NCI-H1436 treated with DMSO at 0.1 percent for 48 hours (cell line): ENCODE data around the gene WWOX.
"Not testable (repeated sequence)": the region's sequence is repeated elsewhere in the genome, so short reads cannot be mapped to it uniquely, and the experiment has no call there.

Experiments
- DNase-seq: peaks from one replicate; lab custom pipeline; 2025; lab: John Stamatoyannopoulos, UW

WWOX gene

GRCh38 chr16:78577630-78578029 is 478.2 kb downstream of the WWOX start:
- no peak for DNase-seq

- no peak for DNase-seq
Measured at GRCh38 chr16:78579020-78579419, 479.6 kb downstream of the WWOX start.

GRCh38 chr16:78583441-78583840 is 484.0 kb downstream of the WWOX start:
- no peak for DNase-seq

- no peak for DNase-seq
Measured at GRCh38 chr16:78584213-78584860, 484.9 kb downstream of the WWOX start.

- DNase-seq, result no peak
Measured at GRCh38 chr16:78584991-78585390, 485.5 kb downstream of the WWOX start.

- DNase-seq, result no peak
Measured at GRCh38 chr16:78589331-78589730, 489.9 kb downstream of the WWOX start.

GRCh38 chr16:78591682-78592103 is 492.2 kb downstream of the WWOX start:
- DNase-seq, result no peak

GRCh38 chr16:78592111-78592510 is 492.7 kb downstream of the WWOX start:
- DNase-seq, result no peak

- no peak for DNase-seq
Measured at GRCh38 chr16:78593352-78593751, 493.9 kb downstream of the WWOX start.

GRCh38 chr16:78594191-78594590 is 494.7 kb downstream of the WWOX start:
- no peak for DNase-seq

- DNase-seq, result no peak
Measured at GRCh38 chr16:78596348-78596995, 497.0 kb downstream of the WWOX start.

GRCh38 chr16:78596996-78597422 is 497.6 kb downstream of the WWOX start:
- DNase-seq, result no peak

GRCh38 chr16:78597809-78598570 is 498.5 kb downstream of the WWOX start:
- no peak for DNase-seq

- DNase-seq, result no peak
Measured at GRCh38 chr16:78599271-78599670, 499.8 kb downstream of the WWOX start.

- DNase-seq, result not testable (repeated sequence)
Measured at GRCh38 chr16:78604423-78605062, 505.1 kb downstream of the WWOX start.

GRCh38 chr16:78605548-78606101 is 506.2 kb downstream of the WWOX start:
- DNase-seq, result no peak

- DNase-seq, result no peak
Measured at GRCh38 chr16:78606545-78606944, 507.1 kb downstream of the WWOX start.

GRCh38 chr16:78607022-78607421 is 507.6 kb downstream of the WWOX start:
- no peak for DNase-seq

GRCh38 chr16:78607465-78607864 is 508.0 kb downstream of the WWOX start:
- DNase-seq, result no peak

- DNase-seq, result no peak
Measured at GRCh38 chr16:78608305-78608776, 508.9 kb downstream of the WWOX start.

- DNase-seq, result no peak
Measured at GRCh38 chr16:78609402-78610274, 510.2 kb downstream of the WWOX start.
